GM10847 (cell line): ENCODE data around the gene TTLL11.

Source experiments
- POLR2A ChIP-seq: IDR thresholded peaks from 2 replicates; pipeline ENCODE4 v1.6.1; 2011; ENCODE audit not compliant: insufficient read length; ENCODE audit errors: extremely low read depth

The TTLL11 gene

DNA sequence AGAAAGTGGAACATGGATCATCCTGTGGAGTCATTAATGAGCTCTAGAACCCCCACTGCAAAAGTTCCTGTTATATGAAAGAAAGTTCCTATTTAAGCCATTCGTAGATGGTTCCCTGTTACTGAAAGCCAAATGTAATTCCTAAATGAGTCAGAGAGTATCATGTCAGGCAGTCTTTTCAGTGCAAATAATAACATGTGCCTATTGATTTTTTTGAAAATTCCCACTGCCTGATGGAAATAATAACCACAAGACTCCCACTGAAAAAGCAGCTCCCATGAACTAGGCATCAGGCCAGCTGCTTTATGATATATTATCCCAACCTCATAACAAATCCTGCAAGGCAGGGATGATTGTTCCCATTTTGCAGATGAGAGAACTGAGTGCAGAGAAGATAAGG is 224.5 kb downstream of the TTLL11 start:
- no peak for TF ChIP-seq POLR2A

GRCh38 chr9:121866927-121867326 is 226.2 kb downstream of the TTLL11 start:
- no peak for TF ChIP-seq POLR2A

DNA sequence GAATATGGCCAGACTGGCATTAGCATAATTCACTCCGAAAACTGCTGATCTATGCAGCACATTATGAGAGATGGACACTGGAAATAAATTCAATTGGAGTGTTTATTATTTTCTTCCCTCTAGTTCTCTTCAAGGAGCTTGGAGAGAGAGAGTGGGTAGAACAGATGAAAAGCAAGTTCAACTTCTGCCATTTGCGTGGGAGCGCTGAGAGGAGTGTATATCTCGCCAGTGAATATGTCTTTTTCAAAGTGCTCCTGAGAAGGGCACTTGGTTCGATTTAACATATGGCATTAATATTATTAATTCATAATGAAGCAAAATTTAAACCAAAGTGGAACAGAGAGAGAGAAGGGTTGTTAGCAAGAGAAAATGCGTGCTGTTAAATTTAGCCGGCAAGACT is 227.2 kb downstream of the TTLL11 start:
- no peak for TF ChIP-seq POLR2A

- TF ChIP-seq POLR2A: no peak
Observed at GRCh38 chr9:121865060-121865459, 228.0 kb downstream of the TTLL11 start.

DNA sequence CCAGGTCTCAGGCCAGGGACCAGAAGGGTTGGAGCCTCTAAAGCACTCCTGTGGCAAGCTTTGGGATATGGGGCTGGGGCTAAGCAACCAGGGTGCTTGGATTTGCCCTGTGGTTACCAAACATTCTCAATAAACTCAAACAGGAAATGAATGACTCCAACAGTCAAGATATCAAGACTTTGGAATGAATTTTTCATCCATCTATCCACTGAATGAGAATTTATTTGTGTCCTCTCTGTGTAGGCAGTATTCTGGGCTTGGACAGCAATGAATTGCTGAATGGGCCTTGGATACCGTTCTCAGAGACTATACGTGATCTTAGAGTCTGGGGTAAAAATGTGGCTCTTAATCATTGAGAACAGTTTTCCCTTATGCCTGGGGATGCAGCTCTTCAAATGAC is 229.2 kb downstream of the TTLL11 start:
- no peak for TF ChIP-seq POLR2A

DNA sequence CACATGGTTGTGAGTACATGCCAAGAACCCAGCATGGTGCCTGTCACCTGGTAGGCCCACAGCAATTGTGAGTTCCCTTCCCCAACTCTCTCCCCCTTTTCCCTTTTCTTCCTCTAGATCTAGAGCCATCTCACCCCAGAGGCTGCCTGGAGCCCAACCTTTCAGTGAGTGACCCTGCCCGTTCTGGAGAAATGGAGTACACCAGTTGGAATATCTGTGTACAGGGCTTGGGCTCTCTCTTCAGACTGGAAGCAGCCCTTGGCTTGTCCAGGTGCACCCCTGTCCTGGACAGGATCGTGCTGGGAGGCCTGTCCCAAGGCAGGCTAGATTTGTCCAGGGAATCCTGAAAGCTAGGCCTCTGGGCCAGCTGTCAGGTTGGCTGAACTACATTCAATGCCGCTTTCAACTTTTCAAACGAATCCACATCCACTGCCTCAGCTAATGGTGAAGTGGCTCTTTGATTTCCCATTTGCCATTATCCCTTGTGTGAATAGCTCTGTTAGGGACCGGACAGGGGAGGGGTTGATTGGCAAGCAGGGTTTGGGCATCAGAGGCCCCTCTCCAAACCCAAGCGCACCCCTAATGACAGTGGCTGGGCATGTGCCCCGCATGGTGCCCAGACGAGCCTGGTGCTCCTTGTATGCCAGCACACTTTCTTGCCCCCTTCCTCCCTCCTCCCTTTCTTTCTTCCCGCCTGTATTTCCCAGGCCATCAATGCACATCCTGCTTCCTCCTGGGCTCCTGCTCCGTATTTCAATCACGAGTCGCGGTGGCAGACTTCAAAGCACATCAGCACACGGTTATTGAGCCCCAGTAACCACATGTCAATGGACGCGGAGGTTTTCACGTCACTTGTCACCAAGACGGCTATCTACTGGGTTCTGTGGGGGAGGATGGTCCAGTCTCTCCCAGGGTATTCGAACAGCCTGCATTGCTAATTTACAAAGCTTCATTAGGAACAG is 230.5 kb downstream of the TTLL11 start:
- no peak for TF ChIP-seq POLR2A

- no peak for TF ChIP-seq POLR2A
Observed at GRCh38 chr9:121861501-121862180, 231.5 kb downstream of the TTLL11 start.

GRCh38 chr9:121860744-121861143 is 232.4 kb downstream of the TTLL11 start:
- TF ChIP-seq POLR2A: no peak

GRCh38 chr9:121860213-121860612 is 232.9 kb downstream of the TTLL11 start:
- no peak for TF ChIP-seq POLR2A

GRCh38 chr9:121859646-121860045 is 233.5 kb downstream of the TTLL11 start:
- no peak for TF ChIP-seq POLR2A

GRCh38 chr9:121858788-121859187 is 234.3 kb downstream of the TTLL11 start:
- TF ChIP-seq POLR2A: no peak

GRCh38 chr9:121857928-121858327 is 235.2 kb downstream of the TTLL11 start:
- TF ChIP-seq POLR2A: no peak

GRCh38 chr9:121855476-121855875 is 237.6 kb downstream of the TTLL11 start:
- no peak for TF ChIP-seq POLR2A

- no peak for TF ChIP-seq POLR2A
Observed at GRCh38 chr9:121853617-121854395, 239.3 kb downstream of the TTLL11 start.
